Osteocyte (in vitro differentiated cells): ENCODE results near the gene ABCG1. TPM values are rescaled to one million over a fixed set of nuclear protein-coding genes. Genes with fewer than 3 reads are reported as not detected.

Experiments used
- DNase-seq: peaks from one replicate; pipeline ENCODE4 v3.0.0; 2021; ENCODE audit warnings: mixed read lengths; ENCODE audit not compliant: unreplicated experiment; ENCODE audit errors: extremely low spot score
- H3K27ac Mint-ChIP-seq: one replicate; pipeline ENCODE4 v1.8.0; 2021; ENCODE audit warnings: mild to moderate bottlenecking, mixed read lengths; ENCODE audit not compliant: unreplicated experiment
- H3K27me3 Mint-ChIP-seq: one replicate; pipeline ENCODE4 v1.8.0; 2021; ENCODE audit warnings: mixed read lengths; ENCODE audit not compliant: unreplicated experiment
- H3K36me3 Mint-ChIP-seq: one replicate; pipeline ENCODE4 v1.8.0; 2021; ENCODE audit warnings: mixed read lengths; ENCODE audit not compliant: unreplicated experiment
- H3K4me1 Mint-ChIP-seq: one replicate; pipeline ENCODE4 v1.8.0; 2021; ENCODE audit warnings: mixed read lengths; ENCODE audit not compliant: unreplicated experiment
- H3K4me3 Mint-ChIP-seq: one replicate; pipeline ENCODE4 v1.8.0; 2021; ENCODE audit warnings: mild to moderate bottlenecking, moderate library complexity, mixed read lengths; ENCODE audit not compliant: unreplicated experiment
- H3K9me3 Mint-ChIP-seq: one replicate; pipeline ENCODE4 v1.8.0; 2021; ENCODE audit warnings: mixed read lengths; ENCODE audit not compliant: unreplicated experiment
- total RNA-seq: library from RNA; stranded (reverse); gene quantifications from 2 replicates; pipeline ENCODE4 v1.2.1, GENCODE V29; 2021
- TF ChIP-seq, protein P1 (sequence below): fragments of 200-600 bp; sonication (generic); IDR thresholded peaks from 2 replicates; pipeline ENCODE4 v1.5.0; 2021; ENCODE audit warnings: antibody characterized with exemption, mild to moderate bottlenecking, moderate library complexity

ABCG1 gene
- total RNA-seq, 1 donor from 2014 or later: 16.5 TPM

DNA sequence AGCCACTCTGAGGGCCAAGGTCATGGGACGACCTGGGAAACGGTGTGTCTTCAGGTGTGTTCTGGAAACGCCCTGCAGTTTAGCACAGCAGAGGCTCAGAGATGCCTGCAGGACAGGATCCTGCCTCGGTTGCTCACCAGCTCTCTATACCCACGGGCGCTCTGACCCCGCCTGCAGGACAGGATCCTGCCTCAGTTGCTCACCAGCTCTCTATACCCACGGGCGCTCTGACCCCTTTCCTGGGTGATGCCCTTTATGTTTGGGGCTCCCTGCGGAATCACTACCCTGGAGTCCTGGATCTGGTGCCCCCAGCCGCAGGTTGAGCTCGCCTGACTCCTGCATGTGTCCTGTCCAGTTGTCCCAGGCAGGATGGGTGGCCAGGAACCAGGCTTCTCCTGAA lies 63.8 kb downstream of the ABCG1 start:
- Mint-ChIP-seq H3K4me1 (peaks cover 2% of the 10 kb centered on the region), H3K27ac (no peak overlapping the region), H3K27me3 (peaks cover 14% of the 10 kb centered on the region), H3K9me3 (no peaks in the 10 kb centered on the region), H3K36me3 (peaks cover 7% of the 10 kb centered on the region), H3K4me3 (no peak overlapping the region)
- DNase-seq: no peak
- TF ChIP-seq, protein P1, sequence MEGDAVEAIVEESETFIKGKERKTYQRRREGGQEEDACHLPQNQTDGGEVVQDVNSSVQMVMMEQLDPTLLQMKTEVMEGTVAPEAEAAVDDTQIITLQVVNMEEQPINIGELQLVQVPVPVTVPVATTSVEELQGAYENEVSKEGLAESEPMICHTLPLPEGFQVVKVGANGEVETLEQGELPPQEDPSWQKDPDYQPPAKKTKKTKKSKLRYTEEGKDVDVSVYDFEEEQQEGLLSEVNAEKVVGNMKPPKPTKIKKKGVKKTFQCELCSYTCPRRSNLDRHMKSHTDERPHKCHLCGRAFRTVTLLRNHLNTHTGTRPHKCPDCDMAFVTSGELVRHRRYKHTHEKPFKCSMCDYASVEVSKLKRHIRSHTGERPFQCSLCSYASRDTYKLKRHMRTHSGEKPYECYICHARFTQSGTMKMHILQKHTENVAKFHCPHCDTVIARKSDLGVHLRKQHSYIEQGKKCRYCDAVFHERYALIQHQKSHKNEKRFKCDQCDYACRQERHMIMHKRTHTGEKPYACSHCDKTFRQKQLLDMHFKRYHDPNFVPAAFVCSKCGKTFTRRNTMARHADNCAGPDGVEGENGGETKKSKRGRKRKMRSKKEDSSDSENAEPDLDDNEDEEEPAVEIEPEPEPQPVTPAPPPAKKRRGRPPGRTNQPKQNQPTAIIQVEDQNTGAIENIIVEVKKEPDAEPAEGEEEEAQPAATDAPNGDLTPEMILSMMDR: no peak

DNA sequence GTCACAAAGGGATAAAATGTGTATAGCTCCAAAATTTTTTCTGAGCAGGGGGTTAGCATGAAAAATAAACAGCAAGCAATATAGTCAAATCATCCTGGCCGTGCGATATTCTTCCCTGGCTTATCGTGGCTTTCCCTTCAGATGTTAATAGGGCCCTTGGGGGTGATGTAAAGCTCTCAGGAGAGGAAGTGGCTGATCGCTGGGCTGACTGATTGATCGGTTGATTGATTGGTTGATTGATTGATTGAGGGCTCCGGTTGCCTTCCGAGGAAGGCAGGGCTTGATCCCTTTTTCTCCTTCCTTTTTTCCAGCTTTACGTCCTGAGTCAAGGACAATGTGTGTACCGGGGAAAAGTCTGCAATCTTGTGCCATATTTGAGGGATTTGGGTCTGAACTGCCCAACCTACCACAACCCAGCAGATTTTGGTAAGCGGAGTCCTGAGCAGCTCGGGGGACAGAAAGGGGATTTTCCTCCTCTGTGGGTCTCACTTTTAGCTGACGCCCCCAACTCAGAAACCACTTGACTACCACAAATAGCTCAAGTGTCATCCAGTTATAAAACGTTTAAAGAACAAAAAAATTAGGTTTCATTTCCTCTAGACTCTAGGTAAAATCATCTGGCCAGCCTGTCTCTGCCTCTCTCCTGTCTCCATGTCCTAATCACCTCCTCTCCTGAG lies 66.8 kb downstream of the ABCG1 start:
- Mint-ChIP-seq H3K4me3 (no peak overlapping the region), H3K4me1 (peaks cover 5% of the 10 kb centered on the region), H3K9me3 (no peaks in the 10 kb centered on the region), H3K36me3 (peaks cover 2% of the 10 kb centered on the region), H3K27ac (no peak overlapping the region), H3K27me3 (peaks cover 14% of the 10 kb centered on the region)
- no peak for DNase-seq
- TF ChIP-seq, protein P1: no peak

DNA sequence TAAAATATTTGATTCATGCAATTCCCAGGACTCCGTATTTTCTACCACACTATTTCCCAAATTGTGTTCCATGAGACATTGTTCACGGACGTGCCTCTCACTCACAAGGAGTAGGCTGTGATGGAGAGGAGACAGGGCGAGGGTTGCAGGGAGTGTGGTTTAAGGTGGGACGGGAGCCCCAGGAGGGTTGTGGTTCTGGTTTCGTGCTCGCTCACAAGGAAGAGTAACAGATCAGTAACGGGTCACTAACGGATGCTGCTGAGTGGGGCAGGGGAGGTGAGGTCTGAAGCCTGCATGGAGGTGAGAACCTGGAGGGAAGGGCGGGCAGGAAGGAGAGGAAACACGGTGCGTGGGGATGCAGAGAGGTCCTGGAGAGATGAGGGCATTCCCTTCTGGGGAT lies 67.5 kb downstream of the ABCG1 start:
- Mint-ChIP-seq H3K36me3 (peaks cover 2% of the 10 kb centered on the region), H3K27ac (no peak overlapping the region), H3K4me1 (peaks cover 5% of the 10 kb centered on the region), H3K4me3 (no peak overlapping the region), H3K9me3 (no peaks in the 10 kb centered on the region), H3K27me3 (peaks cover 14% of the 10 kb centered on the region)
- no peak for DNase-seq
- TF ChIP-seq, protein P1: no peak

GRCh38 chr21:42287193-42288083 lies 68.5 kb downstream of the ABCG1 start:
- peaks cover 5% of the 10 kb centered on the region for H3K4me1 Mint-ChIP-seq
- peaks cover 14% of the 10 kb centered on the region for H3K27me3 Mint-ChIP-seq
- no peak for DNase-seq
- H3K36me3 Mint-ChIP-seq: peaks cover 2% of the 10 kb centered on the region
- no peak overlapping the region for H3K27ac Mint-ChIP-seq
- no peak overlapping the region for H3K4me3 Mint-ChIP-seq
- TF ChIP-seq, protein P1: no peak
- H3K9me3 Mint-ChIP-seq: no peaks in the 10 kb centered on the region

DNA sequence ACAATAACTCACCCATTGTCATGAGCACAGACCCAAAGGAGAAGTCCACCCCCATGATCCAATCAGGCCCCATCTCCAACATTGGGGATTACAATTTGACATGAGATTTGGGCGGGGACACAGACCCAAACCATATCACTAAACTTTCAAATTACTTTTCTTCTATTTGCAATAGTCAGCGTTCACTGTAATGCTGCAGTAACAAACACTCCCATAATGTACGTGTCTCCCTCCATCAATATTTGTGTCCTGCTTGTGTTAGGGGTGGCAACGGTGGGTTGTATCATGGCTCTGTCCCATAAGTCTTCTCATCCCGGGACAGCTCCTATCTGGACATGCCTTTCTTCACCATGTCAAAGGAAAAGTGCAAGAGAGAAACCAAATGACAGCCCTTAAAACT lies 70.0 kb downstream of the ABCG1 start:
- H3K27me3 Mint-ChIP-seq: peaks cover 14% of the 10 kb centered on the region

More for the DNA sequence above, 70.0 kb downstream of the ABCG1 start:
- Mint-ChIP-seq H3K4me1 (peaks cover 5% of the 10 kb centered on the region), H3K9me3 (no peaks in the 10 kb centered on the region), H3K4me3 (no peak overlapping the region), H3K27ac (no peak overlapping the region), H3K36me3 (no peaks in the 10 kb centered on the region)
- TF ChIP-seq, protein P1: no peak
- no peak for DNase-seq
